H7 (cell line): Measurements from ENCODE around the gene NCOA7. TPM values are rescaled to one million over a fixed set of nuclear protein-coding genes. Genes with fewer than 3 reads are reported as not detected.
A peak's percentile ranks its signal among the peaks of the same experiment; 100 is the strongest.

ENCODE experiments used
- DNase-seq: peaks from one replicate; pipeline ENCODE4 v3.0.0; 2012
- H3K27me3 ChIP-seq: 2 replicates; pipeline ENCODE4 v1.6.0; 2011; ENCODE audit warnings: mild to moderate bottlenecking, low read length; ENCODE audit not compliant: control insufficient read depth, insufficient read depth
- H3K36me3 ChIP-seq: replicated peaks from 2 replicates; pipeline ENCODE4 v1.5.1; 2011; ENCODE audit warnings: low read length; ENCODE audit not compliant: control insufficient read depth, insufficient read depth
- H3K4me3 ChIP-seq: 2 replicates; pipeline ENCODE4 v1.5.1; 2011; ENCODE audit warnings: low read depth, mild to moderate bottlenecking, control low read depth, low read length, moderate library complexity; ENCODE audit not compliant: insufficient read depth
- total RNA-seq: library from RNA; depleted of rRNA; stranded (reverse); fragments of >200 nt; shearing (Covaris generic); gene quantifications from 2 replicates; pipeline ENCODE4 v1.2.3, GENCODE V29; 2014

The NCOA7 gene
- total RNA-seq, 1 experiment from 2014 or later = 3.0 TPM

- H3K4me3 ChIP-seq = no peak overlapping the region
- no peaks in the 10 kb centered on the region; the same call in 1 of the 2 replicates for H3K36me3 ChIP-seq
- no peak for DNase-seq
- no peaks in the 10 kb centered on the region for H3K27me3 ChIP-seq
Measured at GRCh38 chr6:125865015-125865414, 74.3 kb downstream of the NCOA7 start.

DNA sequence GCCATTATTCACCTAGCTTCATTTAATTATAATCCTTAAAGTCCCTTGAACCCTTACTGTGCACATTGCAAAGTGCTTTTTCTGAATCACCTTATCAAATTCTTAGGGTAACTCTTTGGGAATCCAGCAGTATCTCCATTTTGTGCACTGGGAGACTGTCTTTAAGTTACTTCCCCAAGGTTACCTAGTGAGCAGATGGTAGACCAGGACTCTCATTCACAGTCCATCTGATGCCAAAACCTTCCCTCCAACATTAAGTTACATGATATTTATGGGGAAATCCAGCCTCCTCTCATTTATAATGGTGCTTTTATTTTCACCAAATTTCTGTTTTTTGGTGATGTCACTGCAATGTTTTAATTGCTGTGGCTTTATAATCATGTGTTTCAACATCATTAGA, 75.7 kb downstream of the NCOA7 start:
- Histone ChIP-seq H3K4me3 (no peak overlapping the region), H3K27me3 (no peaks in the 10 kb centered on the region), H3K36me3 (no peaks in the 10 kb centered on the region; the same call in 1 of the 2 replicates)
- DNase-seq = no peak

GRCh38 chr6:125867483-125867942, 76.8 kb downstream of the NCOA7 start:
- Histone ChIP-seq H3K27me3 (no peaks in the 10 kb centered on the region), H3K4me3 (no peak overlapping the region), H3K36me3 (no peaks in the 10 kb centered on the region; the same call in 1 of the 2 replicates)
- peak; percentile 42 for DNase-seq

GRCh38 chr6:125868252-125868651, 77.5 kb downstream of the NCOA7 start:
- DNase-seq = no peak
- Histone ChIP-seq H3K36me3 (no peaks in the 10 kb centered on the region; the same call in 1 of the 2 replicates), H3K4me3 (no peak overlapping the region), H3K27me3 (no peaks in the 10 kb centered on the region)

GRCh38 chr6:125868678-125869395, 78.1 kb downstream of the NCOA7 start:
- Histone ChIP-seq H3K4me3 (no peak overlapping the region), H3K27me3 (no peaks in the 10 kb centered on the region), H3K36me3 (no peaks in the 10 kb centered on the region)
- DNase-seq = no peak

DNA sequence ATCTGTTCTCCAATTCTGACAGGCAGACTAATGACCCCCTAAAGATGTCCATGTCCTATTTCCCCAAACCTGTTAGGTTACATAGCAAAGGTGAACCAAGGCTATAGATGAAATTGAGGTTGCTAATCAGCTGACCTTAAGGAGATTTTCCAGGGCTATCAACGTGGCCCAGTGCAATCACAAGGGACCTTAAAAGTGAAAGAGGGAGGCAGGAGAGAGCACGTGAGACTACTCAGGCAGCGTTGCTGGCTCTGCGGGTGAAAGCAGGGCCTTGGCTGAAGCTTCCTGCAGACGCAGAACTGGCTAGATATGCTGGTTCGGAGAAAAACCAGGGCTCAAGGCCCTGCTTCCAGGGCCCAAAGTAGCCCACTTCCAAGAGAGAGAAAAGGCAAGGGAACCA, 78.7 kb downstream of the NCOA7 start:
- no peak overlapping the region for H3K4me3 ChIP-seq
- no peak for DNase-seq
- no peaks in the 10 kb centered on the region for H3K27me3 ChIP-seq
- no peaks in the 10 kb centered on the region for H3K36me3 ChIP-seq

- Histone ChIP-seq H3K4me3 (no peak overlapping the region), H3K36me3 (no peaks in the 10 kb centered on the region), H3K27me3 (no peaks in the 10 kb centered on the region)
- no peak for DNase-seq
Measured at GRCh38 chr6:125871365-125871764, 80.6 kb downstream of the NCOA7 start.

- H3K36me3 ChIP-seq = no peaks in the 10 kb centered on the region
- H3K4me3 ChIP-seq = no peak overlapping the region
- no peaks in the 10 kb centered on the region for H3K27me3 ChIP-seq
- no peak for DNase-seq
Measured at GRCh38 chr6:125872259-125872921, 81.6 kb downstream of the NCOA7 start.

DNA sequence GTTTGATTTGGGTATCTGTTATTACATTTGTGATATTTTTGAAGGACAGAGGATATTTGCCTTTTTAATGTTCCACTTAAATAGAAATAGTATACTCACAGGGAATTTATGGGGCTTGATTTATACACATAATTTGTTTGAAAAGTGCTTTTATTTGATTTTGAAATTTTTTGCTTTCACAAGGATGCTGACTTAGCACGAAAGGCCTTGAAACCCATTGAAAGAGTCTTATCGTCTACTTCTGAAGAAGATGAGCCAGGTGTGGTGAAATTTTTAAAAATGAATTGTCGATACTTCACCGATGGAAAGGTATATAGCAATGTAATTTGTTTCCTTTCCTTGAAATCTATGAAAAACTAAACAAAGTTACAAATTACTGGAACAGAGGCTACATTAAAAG, 91.5 kb downstream of the NCOA7 start:
- Histone ChIP-seq H3K36me3 (no peaks in the 10 kb centered on the region), H3K4me3 (no peak overlapping the region), H3K27me3 (no peaks in the 10 kb centered on the region)
- DNase-seq = no peak

DNA sequence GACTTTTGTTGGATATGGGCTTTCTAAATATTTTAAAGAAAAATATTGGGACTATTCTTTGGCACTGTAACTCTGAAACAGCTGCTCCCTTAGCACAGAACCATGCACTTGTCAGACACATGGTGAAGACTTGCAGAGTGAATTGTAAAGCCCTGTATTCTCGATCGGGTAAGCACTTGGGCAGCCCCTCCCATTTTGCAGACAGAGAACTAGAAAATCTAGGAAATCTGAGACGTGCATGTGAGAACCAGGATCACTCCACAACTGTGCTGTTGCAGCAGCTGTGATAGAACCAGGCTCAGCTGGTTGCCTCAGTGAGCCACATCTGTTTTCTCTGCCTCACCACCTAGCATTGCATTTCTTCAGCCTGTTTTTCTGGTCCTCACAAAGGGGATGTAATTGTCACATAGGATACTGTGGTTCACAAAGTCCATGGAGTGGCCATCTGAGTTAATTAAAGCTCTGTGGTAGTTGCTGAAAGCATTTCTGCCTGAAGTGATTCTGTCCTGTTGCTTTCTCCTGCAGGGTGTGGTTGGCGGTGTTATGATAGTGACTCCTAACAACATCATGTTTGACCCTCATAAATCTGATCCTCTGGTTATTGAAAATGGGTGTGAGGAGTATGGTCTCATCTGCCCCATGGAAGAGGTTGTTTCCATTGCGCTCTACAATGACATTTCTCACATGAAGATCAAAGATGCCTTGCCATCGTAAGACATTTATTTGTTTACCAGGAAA, 94.0 kb downstream of the NCOA7 start:
- H3K4me3 ChIP-seq = no peak overlapping the region
- no peaks in the 10 kb centered on the region for H3K36me3 ChIP-seq
- no peaks in the 10 kb centered on the region for H3K27me3 ChIP-seq
- no peak for DNase-seq

DNA sequence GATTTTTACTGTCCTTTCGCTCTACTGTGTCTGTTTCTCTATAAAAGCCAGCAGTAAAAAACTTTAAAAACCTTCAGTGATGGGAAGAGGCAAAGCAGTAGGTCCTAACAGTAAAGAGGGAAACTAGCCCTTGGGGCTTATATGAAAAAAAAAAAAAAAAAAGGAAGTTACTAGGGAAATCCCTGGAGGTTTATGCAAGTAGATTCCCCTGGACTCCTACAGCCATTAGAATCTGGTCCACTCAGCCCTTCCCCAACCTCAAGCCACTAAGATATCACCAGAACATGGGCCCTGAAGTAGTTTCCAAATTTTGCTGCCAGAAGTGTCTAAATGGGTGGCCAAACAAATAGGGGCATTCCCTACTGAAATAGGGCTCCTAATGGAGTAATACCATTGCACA, 95.3 kb downstream of the NCOA7 start:
- Histone ChIP-seq H3K4me3 (no peak overlapping the region), H3K36me3 (no peaks in the 10 kb centered on the region), H3K27me3 (no peaks in the 10 kb centered on the region)
- no peak for DNase-seq

DNA sequence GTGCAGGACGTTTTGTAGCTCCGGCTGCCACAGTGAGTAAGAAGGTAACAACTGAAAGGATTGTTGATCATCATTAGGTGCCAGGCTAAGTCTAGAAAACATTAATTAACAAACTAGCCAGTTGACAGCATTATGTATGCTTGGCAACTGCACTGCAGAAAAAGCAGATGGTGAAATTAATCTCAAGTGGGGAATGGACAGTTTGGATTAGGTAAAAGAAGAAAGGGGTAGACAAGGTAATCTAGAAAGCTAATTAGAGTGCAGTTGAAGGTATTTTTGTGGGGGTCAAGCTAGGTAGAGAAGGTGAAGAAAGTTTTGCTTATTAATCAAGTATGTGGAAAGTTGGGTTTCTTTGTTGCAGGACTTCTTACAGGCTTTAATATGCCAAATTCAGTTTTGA, 96.2 kb downstream of the NCOA7 start:
- DNase-seq = no peak
- H3K27me3 ChIP-seq = no peaks in the 10 kb centered on the region
- no peaks in the 10 kb centered on the region for H3K36me3 ChIP-seq
- no peak overlapping the region for H3K4me3 ChIP-seq

- Histone ChIP-seq H3K36me3 (no peaks in the 10 kb centered on the region), H3K4me3 (no peak overlapping the region), H3K27me3 (no peaks in the 10 kb centered on the region)
- no peak for DNase-seq
Measured at GRCh38 chr6:125887372-125887771, 96.6 kb downstream of the NCOA7 start.

- H3K27me3 ChIP-seq = no peaks in the 10 kb centered on the region
- peak; percentile 32 for DNase-seq
- no peaks in the 10 kb centered on the region for H3K36me3 ChIP-seq
- H3K4me3 ChIP-seq = no peak overlapping the region
Measured at GRCh38 chr6:125888989-125889656, 98.4 kb downstream of the NCOA7 start.
